HG02642 (cell line): ENCODE data around the gene CERS6.

Experiments
- ATAC-seq: cut with Tn5 transposase; IDR thresholded peaks from one replicate; pipeline ENCODE4 v1.9.1; 2021; ENCODE audit warnings: mild to moderate bottlenecking; ENCODE audit not compliant: unreplicated experiment, poor library complexity

The CERS6 gene

GRCh38 chr2:168685600-168686451 is 229.8 kb downstream of the CERS6 start:
- no peak for ATAC-seq

DNA sequence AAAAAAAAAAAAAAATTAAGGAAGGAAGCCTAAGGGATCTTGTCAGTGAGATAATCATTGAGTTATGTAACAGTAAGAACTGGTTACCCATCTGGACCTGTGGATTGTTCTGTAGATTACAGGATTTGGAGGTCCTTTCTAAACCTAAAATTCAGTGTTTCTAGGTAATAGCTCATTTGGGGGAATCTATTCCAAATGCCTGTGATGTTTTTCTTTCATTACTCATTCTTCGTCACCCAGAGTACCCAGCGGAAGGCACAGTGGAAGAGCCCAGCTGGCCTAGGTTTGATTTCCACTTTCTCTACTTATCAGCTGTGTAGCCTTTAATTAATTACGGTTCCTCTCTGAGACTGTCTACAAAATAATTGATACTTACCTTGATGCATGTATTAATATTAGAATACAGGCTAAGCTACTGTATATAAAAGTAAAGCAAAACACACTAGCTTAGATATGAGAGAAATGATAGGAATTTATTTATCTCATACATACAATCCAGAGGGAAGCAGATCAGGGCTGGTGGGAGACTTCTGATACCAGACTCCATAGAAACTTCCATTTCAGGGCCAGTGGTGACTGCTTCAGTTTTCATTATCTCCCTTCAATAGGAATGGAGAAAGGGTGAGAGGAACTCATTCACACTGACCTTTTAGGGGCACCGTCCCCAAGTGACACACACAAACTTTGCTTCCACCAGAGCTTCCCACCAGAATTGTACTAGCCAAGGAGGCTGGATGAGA is 230.6 kb downstream of the CERS6 start:
- ATAC-seq: no peak

- no peak for ATAC-seq
Observed at GRCh38 chr2:168687314-168687713, 231.2 kb downstream of the CERS6 start.

DNA sequence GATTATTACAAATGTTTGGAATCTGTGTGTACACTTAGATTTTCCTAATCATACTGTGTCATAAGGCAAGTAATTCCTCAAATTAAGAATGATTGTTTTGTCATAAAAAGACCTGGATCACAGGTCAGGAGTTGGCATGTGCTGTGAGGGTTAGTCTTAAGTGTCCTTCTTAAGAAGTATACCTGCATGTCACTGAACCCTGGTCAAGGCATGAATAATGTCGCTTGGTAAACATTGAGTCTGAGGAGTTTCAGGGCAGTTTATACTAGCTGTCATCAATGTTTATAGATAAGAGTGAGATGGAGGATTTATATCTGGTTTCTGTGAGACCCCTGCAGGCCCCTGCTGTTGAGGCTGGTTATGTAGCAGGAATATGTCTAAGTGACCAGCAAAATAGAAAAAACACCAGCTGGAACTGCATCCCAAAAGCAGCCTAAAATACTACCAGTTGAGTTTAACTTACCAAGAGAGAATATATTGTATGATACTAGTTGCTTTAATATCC is 234.4 kb downstream of the CERS6 start:
- no peak for ATAC-seq

DNA sequence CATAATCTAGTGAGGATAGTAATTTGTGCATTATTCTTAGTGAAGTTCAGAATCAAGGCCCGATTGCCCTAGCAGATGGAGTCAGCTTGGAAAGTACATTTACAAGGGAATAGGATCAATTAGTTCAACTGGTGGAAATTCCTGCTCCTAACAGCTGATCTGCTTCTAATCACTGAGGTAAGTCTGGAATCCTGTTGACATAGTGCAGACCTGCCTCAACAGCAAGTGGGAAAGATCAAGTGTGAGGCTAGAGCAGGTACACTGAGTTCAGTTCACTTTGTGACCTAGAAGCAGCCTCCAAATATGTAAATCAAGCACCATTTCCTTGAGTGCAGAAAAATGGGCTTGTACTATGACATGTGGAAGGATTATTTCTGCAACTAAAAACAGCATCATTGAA is 235.1 kb downstream of the CERS6 start:
- ATAC-seq: no peak

DNA sequence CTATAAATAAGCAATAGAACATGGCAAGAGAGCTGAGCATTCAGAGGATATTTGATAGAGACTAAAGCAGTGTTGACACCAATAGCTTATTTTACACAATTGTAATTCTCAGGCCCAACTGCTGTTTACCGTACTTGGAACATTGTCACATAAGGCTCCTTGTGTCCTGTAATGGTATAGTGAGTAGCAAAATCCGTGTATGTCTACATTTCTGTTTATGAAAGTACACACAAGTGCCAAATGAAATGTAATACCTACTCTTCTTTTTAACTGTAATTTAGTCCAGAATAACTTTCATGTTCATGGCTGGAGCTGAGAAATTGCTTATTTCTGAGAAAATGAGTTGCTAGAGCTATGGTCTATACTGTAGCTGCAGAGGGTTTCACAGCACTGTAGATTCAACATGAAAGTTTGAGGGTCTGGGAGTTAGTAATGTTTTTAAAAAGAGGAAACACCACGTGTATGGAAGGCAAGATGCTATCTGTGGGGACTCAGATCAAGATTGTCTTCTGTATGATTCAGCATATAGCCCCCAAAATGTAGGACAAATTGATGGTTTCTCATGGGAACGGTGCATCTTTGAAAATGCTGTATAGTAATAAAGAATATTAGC is 236.2 kb downstream of the CERS6 start:
- ATAC-seq: peak; percentile 69

DNA sequence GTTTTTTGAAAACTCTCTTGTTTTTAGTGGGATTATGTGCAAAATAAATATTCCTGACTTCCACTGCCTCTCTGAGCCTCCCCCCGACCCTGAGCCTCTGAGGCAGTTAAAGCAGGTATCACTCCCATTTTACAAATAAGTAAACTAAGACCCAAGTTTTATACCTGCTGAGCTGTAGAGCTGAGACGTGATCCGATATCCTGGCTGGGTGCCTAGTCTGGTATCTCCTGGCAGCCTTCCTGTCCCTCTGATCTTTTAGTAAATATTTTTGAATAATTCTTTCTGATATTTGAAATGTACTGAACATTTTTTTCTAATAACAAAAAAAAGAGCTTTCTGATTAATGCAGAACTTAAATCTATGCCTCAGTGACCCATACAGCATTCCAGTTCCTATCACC is 238.1 kb downstream of the CERS6 start:
- no peak for ATAC-seq

DNA sequence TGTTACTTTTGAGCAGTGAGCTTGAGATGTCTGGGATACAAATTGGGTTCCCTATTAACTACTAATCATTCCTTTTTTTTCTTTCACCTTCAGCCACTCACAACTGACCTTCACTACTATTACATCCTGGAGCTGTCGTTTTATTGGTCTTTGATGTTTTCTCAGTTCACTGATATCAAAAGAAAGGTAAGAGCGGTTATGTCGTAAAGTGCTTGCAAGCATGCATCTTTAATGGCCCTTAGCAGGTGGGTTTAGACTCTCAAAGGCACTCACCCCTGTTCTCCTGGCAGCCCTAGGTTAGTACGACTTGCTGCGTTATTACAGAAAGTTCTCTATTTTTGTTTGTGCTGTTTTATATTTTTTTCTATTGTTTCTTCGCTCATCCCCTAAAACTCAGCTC is 238.8 kb downstream of the CERS6 start:
- ATAC-seq: no peak

DNA sequence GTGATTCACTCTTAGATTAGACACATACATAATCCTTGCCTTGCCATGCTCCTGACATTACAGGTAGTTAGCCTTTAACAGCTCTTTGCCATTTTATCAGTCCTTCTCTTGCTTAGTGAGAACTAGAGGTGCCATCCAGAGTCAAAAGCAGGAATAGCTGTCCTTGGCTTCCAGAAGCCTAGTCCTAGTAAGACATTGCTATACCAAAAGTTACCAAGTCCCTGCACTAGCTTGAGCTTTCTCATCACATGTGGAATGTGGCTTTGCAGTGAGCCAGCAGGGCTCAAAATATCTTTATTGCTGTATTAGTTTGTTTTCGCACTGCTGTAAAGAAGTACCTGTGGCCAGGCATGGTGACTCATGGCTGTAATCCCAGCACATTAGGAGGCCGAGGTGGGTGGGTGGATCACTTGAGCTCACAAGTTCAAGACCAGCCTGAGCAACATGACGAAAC is 241.6 kb downstream of the CERS6 start:
- no peak for ATAC-seq

GRCh38 chr2:168698969-168699368 is 242.9 kb downstream of the CERS6 start:
- no peak for ATAC-seq

GRCh38 chr2:168699844-168700417 is 243.9 kb downstream of the CERS6 start:
- ATAC-seq: no peak

DNA sequence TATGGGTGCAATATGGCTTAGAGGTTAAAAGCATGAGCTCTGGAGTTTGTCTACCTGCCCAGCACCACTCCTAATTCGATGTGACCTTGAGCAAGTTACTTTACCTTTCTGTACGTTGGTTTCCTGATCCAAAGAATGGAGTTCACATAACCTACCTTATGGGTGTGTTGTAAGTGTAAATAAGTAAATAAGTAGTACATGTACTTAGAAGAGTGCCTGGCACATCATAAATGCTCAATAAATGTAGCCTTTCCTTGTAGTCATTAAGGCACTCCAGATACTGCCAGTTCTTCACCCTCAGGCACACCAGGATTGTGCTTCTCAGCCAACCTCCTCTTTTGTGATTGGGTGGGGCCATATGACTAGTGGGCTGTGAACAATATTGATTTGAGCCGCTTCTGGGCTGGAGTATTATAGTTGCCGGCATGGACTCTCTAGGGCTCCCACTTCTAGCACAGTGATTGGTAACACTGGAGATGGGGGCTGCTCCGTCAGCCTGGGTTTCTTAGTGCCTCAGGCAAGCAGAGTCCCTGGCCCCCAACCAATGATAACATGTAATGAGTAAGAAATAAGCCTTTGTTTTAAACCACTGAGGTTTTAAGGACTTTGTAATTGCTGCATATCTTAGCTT is 244.7 kb downstream of the CERS6 start:
- ATAC-seq: no peak

GRCh38 chr2:168702579-168702978 is 246.5 kb downstream of the CERS6 start:
- no peak for ATAC-seq

DNA sequence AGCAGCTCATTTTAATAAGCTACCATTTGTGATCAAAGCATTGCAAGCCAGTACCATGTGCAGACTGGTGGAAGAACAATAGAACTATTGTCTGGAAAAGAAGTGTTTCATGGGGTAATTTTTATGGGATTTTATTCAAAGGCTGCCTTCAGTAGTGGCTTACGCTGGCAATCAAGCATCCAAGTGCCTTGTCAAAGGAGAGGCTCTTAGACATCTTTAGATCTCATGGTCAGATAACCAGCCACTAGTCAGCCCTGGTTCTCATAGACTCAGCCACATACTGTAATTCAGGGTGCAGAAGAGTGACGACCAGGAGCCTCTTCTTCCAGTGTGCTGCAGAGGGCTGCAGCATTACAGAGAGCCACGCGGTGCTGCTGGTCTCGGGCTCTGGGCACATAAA is 247.9 kb downstream of the CERS6 start:
- no peak for ATAC-seq

- no peak for ATAC-seq
Observed at GRCh38 chr2:168705534-168706470, 249.7 kb downstream of the CERS6 start.

- ATAC-seq: no peak
Observed at GRCh38 chr2:168706806-168707205, 250.7 kb downstream of the CERS6 start.

- ATAC-seq: no peak
Observed at GRCh38 chr2:168708080-168708479, 252.0 kb downstream of the CERS6 start.

DNA sequence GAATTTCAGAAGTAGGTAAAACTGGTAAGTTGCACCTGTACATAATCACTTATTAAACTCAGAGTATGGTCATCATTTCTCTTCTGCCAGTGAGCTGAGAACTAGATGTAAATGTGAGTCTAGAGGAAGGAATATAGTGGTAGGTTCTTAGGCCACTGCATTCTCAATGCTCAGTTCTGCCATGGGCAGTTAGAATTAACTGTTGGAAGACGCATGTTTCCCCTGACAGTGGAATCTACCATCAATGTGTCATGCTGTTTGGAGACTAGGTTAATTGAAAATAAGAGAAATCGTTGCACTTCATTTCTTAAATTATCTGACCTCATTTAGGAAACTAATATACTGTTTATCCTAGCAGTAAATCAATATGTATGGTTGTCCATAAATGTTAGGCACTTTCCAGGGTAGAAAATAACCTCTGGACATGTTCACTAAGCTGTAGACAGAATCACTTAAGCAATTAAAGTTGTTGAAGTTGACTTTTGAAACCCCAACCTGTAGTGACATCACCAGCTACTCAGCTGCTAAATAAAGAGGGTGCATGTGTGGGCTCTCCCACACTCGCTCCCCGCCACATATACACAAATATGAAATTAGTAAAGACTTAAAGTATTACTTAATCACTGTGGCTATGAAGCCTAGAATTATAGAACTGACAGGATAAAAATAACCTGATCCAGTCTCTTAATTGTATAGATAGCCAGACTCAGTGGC is 254.8 kb downstream of the CERS6 start:
- no peak for ATAC-seq
